A673 (cell line): ENCODE results near the gene TAF9B.

Experiments used
- EZH2 ChIP-seq: fragments of 200-600 bp; sonication (generic); IDR thresholded peaks from 2 replicates; pipeline ENCODE4 v1.6.1; 2017; ENCODE audit warnings: borderline replicate concordance, low read depth, mild to moderate bottlenecking, mixed read lengths, antibody characterized with exemption, low read length; ENCODE audit not compliant: poor library complexity, severe bottlenecking
- TF ChIP-seq, protein P1 (sequence below): fragments of 300-800, 200-600 bp; sonication (generic); conservative IDR thresholded peaks from 2 replicates; pipeline ENCODE4 v1.5.1; 2017; ENCODE audit warnings: low read depth, mild to moderate bottlenecking, antibody characterized with exemption, low read length, moderate library complexity, mixed read lengths

DNA sequence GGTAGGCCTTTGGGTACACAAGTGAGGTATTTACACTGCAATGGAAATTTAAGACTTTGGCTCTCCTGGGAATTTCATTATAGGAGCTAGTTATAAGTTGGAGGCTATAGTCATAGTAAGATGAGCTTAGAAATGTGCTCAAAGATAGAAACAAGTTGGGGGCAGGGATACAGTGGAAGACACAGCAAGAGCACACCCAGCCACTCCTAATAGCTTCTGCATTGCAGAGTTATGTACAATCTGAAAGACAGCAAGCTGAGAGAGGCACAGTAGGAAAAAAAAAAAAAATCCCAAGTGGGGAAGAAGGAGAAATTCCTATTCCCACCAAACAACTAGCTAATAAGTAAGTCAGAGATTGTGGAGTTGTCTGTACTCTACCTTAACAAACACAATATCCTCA is 41.9 kb upstream of the TAF9B start:
- TF ChIP-seq, protein P1, sequence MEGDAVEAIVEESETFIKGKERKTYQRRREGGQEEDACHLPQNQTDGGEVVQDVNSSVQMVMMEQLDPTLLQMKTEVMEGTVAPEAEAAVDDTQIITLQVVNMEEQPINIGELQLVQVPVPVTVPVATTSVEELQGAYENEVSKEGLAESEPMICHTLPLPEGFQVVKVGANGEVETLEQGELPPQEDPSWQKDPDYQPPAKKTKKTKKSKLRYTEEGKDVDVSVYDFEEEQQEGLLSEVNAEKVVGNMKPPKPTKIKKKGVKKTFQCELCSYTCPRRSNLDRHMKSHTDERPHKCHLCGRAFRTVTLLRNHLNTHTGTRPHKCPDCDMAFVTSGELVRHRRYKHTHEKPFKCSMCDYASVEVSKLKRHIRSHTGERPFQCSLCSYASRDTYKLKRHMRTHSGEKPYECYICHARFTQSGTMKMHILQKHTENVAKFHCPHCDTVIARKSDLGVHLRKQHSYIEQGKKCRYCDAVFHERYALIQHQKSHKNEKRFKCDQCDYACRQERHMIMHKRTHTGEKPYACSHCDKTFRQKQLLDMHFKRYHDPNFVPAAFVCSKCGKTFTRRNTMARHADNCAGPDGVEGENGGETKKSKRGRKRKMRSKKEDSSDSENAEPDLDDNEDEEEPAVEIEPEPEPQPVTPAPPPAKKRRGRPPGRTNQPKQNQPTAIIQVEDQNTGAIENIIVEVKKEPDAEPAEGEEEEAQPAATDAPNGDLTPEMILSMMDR: no peak
- TF ChIP-seq EZH2: no peak
